Kidney epithelial cell (primary cell): Measurements from ENCODE around the gene CPT1A. TPM values are rescaled to one million over a fixed set of nuclear protein-coding genes. Genes with fewer than 3 reads are reported as not detected.

ENCODE experiments used
- DNase-seq: peaks from one replicate; pipeline ENCODE4 v3.0.0-alpha.2; 2010; ENCODE audit warnings: low read depth
- H3K27me3 ChIP-seq: 2 replicates; pipeline ENCODE4 v1.6.0; 2011; ENCODE audit warnings: low read length; ENCODE audit not compliant: control insufficient read depth, insufficient read depth
- H3K36me3 ChIP-seq: 2 replicates; pipeline ENCODE4 v1.5.1; 2011; ENCODE audit warnings: low read length; ENCODE audit not compliant: control insufficient read depth, insufficient read depth
- H3K4me3 ChIP-seq: 2 replicates; pipeline ENCODE4 v1.5.1; 2011; ENCODE audit warnings: low read depth, mild to moderate bottlenecking, control low read depth, low read length
- CTCF ChIP-seq: IDR thresholded peaks from 2 replicates; pipeline ENCODE4 v1.5.1; 2011; ENCODE audit warnings: mild to moderate bottlenecking, moderate library complexity, low read length, control low read depth, inconsistent platforms; ENCODE audit not compliant: insufficient read depth, poor library complexity, severe bottlenecking
- total RNA-seq: library from RNA; depleted of rRNA; stranded (reverse); fragments of >200 nt; gene quantifications from 2 replicates; pipeline ENCODE4 v1.2.3, GENCODE V29; 2015

CPT1A gene
- total RNA-seq, 1 donor from 2014 or later, result 15.4 TPM

GRCh38 chr11:68748061-68748460, 93.7 kb downstream of the CPT1A start:
- no peak overlapping the region for H3K4me3 ChIP-seq
- no peak for DNase-seq
- no peak for TF ChIP-seq CTCF
- H3K36me3 ChIP-seq, result no peaks in the 10 kb centered on the region
- no peaks in the 10 kb centered on the region for H3K27me3 ChIP-seq

GRCh38 chr11:68743539-68743938, 98.2 kb downstream of the CPT1A start:
- H3K36me3 ChIP-seq, result no peaks in the 10 kb centered on the region
- no peak overlapping the region for H3K4me3 ChIP-seq
- no peaks in the 10 kb centered on the region for H3K27me3 ChIP-seq
- DNase-seq, result no peak
- no peak for TF ChIP-seq CTCF

- no peak overlapping the region for H3K4me3 ChIP-seq
- TF ChIP-seq CTCF, result no peak
- H3K36me3 ChIP-seq, result no peaks in the 10 kb centered on the region
- DNase-seq, result no peak
- H3K27me3 ChIP-seq, result no peaks in the 10 kb centered on the region
Measured at GRCh38 chr11:68741463-68741862, 100.3 kb downstream of the CPT1A start.

GRCh38 chr11:68735646-68736045, 106.1 kb downstream of the CPT1A start:
- DNase-seq, result no peak
- H3K27me3 ChIP-seq, result peaks cover 7% of the 10 kb centered on the region
- no peaks in the 10 kb centered on the region for H3K36me3 ChIP-seq
- no peak for TF ChIP-seq CTCF
- H3K4me3 ChIP-seq, result no peak overlapping the region

GRCh38 chr11:68735125-68735524, 106.6 kb downstream of the CPT1A start:
- TF ChIP-seq CTCF, result no peak
- H3K36me3 ChIP-seq, result no peaks in the 10 kb centered on the region
- H3K4me3 ChIP-seq, result no peak overlapping the region
- no peak for DNase-seq
- H3K27me3 ChIP-seq, result peaks cover 7% of the 10 kb centered on the region

- TF ChIP-seq CTCF, result no peak
- DNase-seq, result no peak
- Histone ChIP-seq H3K4me3 (no peak overlapping the region), H3K36me3 (no peaks in the 10 kb centered on the region), H3K27me3 (peaks cover 7% of the 10 kb centered on the region)
Measured at GRCh38 chr11:68734111-68734510, 107.6 kb downstream of the CPT1A start.
